OCI-LY7 (cell line): Measurements from ENCODE around the gene PARD3. TPM values are rescaled to one million over a fixed set of nuclear protein-coding genes. Genes with fewer than 3 reads are reported as not detected.

Experiments used
- BruUV-seq: library from RNA; stranded (reverse); fragments of 400-500 nt; replicated peaks from 2 replicates; lab custom pipeline; 2021; lab: Mats Ljungman, UMichigan
- CTCF ChIA-PET: fragments of 300-600 bp; sonication (Branson Sonifier 250); formaldehyde crosslinking; loops from one replicate; lab custom pipeline; 2022; ENCODE audit warnings: antibody characterized with exemption; ENCODE audit not compliant: unreplicated experiment; lab: Charles Lee
- POLR2A ChIA-PET: fragments of 300-600 bp; sonication (Branson Sonifier 250); formaldehyde crosslinking; loops from one replicate; lab custom pipeline; 2022; ENCODE audit warnings: antibody characterized with exemption; lab: Charles Lee
- DNase-seq: peaks from one replicate; pipeline ENCODE4 v3.0.0-alpha.2; 2015; ENCODE audit warnings: low spot score
- H2AFZ ChIP-seq: fragments of 200-600 bp; sonication (generic), shearing (Covaris generic); 2 replicates; pipeline ENCODE4 v1.6.1; 2014; ENCODE audit warnings: mild to moderate bottlenecking, antibody characterized with exemption, low read length, moderate library complexity
- H3K27ac ChIP-seq: fragments of 200-600 bp; sonication (generic); 2 replicates; pipeline ENCODE4 v1.5.1; 2014; ENCODE audit warnings: mixed run types, low read depth, mild to moderate bottlenecking, moderate library complexity, low read length, inconsistent platforms; ENCODE audit not compliant: poor library complexity, severe bottlenecking
- H3K36me3 ChIP-seq: fragments of 200-600 bp; sonication (generic); 2 replicates; pipeline ENCODE4 v1.6.1; 2014; ENCODE audit warnings: mild to moderate bottlenecking, antibody characterized with exemption, low read length, moderate library complexity, mixed read lengths; ENCODE audit not compliant: insufficient read depth
- H3K4me1 ChIP-seq: fragments of 200-600 bp; sonication (generic); 2 replicates; pipeline ENCODE4 v1.5.1; 2014; ENCODE audit warnings: mild to moderate bottlenecking, low read length; ENCODE audit not compliant: insufficient read depth, poor library complexity, severe bottlenecking
- H3K4me2 ChIP-seq: fragments of 200-600 bp; sonication (generic); 2 replicates; pipeline ENCODE4 v1.6.1; 2014; ENCODE audit warnings: mild to moderate bottlenecking, low read length
- H3K4me3 ChIP-seq: fragments of 200-600 bp; sonication (generic); 2 replicates; pipeline ENCODE4 v1.5.1; 2014; ENCODE audit warnings: mild to moderate bottlenecking, low read depth, low read length; ENCODE audit not compliant: poor library complexity, severe bottlenecking
- H3K79me2 ChIP-seq: fragments of 200-600 bp; sonication (generic); 2 replicates; pipeline ENCODE4 v1.6.1; 2016; ENCODE audit warnings: low read depth, mild to moderate bottlenecking, low read length, moderate library complexity, mixed read lengths; ENCODE audit not compliant: insufficient read depth
- H3K9me2 ChIP-seq: fragments of 200-600 bp; sonication (generic); 2 replicates; pipeline ENCODE4 v1.6.1; 2016; ENCODE audit warnings: mild to moderate bottlenecking, low read length, mixed read lengths; ENCODE audit not compliant: insufficient read depth
- H3K9me3 ChIP-seq: fragments of 200-600 bp; sonication (generic); 2 replicates; pipeline ENCODE4 v1.6.1; 2014; ENCODE audit warnings: mild to moderate bottlenecking, mixed run types, low read length, mixed read lengths
- H4K20me1 ChIP-seq: fragments of 200-600 bp; sonication (generic); 2 replicates; pipeline ENCODE4 v1.6.1; 2014; ENCODE audit warnings: mild to moderate bottlenecking, antibody characterized with exemption, low read length, moderate library complexity, mixed read lengths; ENCODE audit not compliant: insufficient read depth
- CTCF ChIP-seq: fragments of 200-600 bp; sonication (generic); conservative IDR thresholded peaks from 2 replicates; pipeline ENCODE4 v1.5.1; 2014; ENCODE audit warnings: mild to moderate bottlenecking, antibody characterized with exemption, low read length, moderate library complexity, mixed read lengths
- EZH2phosphoT487 ChIP-seq: fragments of 200-600 bp; sonication (generic); IDR thresholded peaks from 2 replicates; pipeline ENCODE4 v1.6.1; 2018; ENCODE audit warnings: low read depth, borderline replicate concordance, mild to moderate bottlenecking, mixed run types, antibody characterized with exemption, low read length, moderate library complexity, mixed read lengths
- intact Hi-C: fragments of 100-400 bp; cut with micrococcal nuclease; formaldehyde crosslinking; loops from one replicate; pipeline ENCODE4 v1.10.0; 2022; ENCODE audit not compliant: unreplicated experiment
- total RNA-seq, 2 experiments: library from RNA; depleted of rRNA in 1 of 2; stranded (reverse); fragments of >200 nt in 1 of 2; shearing (Covaris generic) in 1 of 2; gene quantifications; 2 replicates each; pipeline ENCODE4 v1.2.3, GENCODE V29; 2014 to 2022

The PARD3 gene
- total RNA-seq, 2 experiments from 2014 or later = not detected

GRCh38 chr10:34699904-34700517 lies 115.1 kb downstream of the PARD3 start:
- Histone ChIP-seq H4K20me1 (no peaks in the 10 kb centered on the region), H3K4me1 (no peaks in the 10 kb centered on the region), H3K4me3 (no peak overlapping the region), H3K36me3 (no peaks in the 10 kb centered on the region), H3K4me2 (no peak overlapping the region), H3K9me3 (no peaks in the 10 kb centered on the region), H3K27ac (no peak overlapping the region), H3K9me2 (no peaks in the 10 kb centered on the region), H3K79me2 (no peaks in the 10 kb centered on the region), H2AFZ (no peak overlapping the region)
- intact Hi-C loops = no loop called here
- ChIA-PET POLR2A (no interaction called here), CTCF (no interaction called here)
- TF ChIP-seq CTCF = no peak
- TF ChIP-seq EZH2phosphoT487 = no peak
- no peak for DNase-seq
- BruUV-seq = no TSS peak

GRCh38 chr10:34698979-34699378 lies 116.1 kb downstream of the PARD3 start:
- intact Hi-C loops = no loop called here
- Histone ChIP-seq H3K4me3 (no peak overlapping the region), H4K20me1 (no peaks in the 10 kb centered on the region), H3K9me3 (no peaks in the 10 kb centered on the region), H3K27ac (no peak overlapping the region), H3K4me1 (no peaks in the 10 kb centered on the region), H3K4me2 (no peak overlapping the region), H3K79me2 (no peaks in the 10 kb centered on the region), H3K9me2 (no peaks in the 10 kb centered on the region), H3K36me3 (no peaks in the 10 kb centered on the region), H2AFZ (no peak overlapping the region)
- no peak for TF ChIP-seq EZH2phosphoT487
- no peak for TF ChIP-seq CTCF
- POLR2A ChIA-PET = no interaction called here
- DNase-seq = no peak
- BruUV-seq = no TSS peak
- CTCF ChIA-PET = no interaction called here

GRCh38 chr10:34698248-34698831 lies 116.8 kb downstream of the PARD3 start:
- CTCF ChIA-PET = no interaction called here
- no peak for DNase-seq
- no peaks in the 10 kb centered on the region for H3K9me2 ChIP-seq
- no peaks in the 10 kb centered on the region for H3K36me3 ChIP-seq
- no peaks in the 10 kb centered on the region for H3K79me2 ChIP-seq
- H3K4me3 ChIP-seq = no peak overlapping the region
- H2AFZ ChIP-seq = no peak overlapping the region
- no peaks in the 10 kb centered on the region for H3K9me3 ChIP-seq
- TF ChIP-seq CTCF = no peak
- no peak for TF ChIP-seq EZH2phosphoT487
- intact Hi-C loops = no loop called here
- no peak overlapping the region for H3K27ac ChIP-seq
- no peaks in the 10 kb centered on the region for H4K20me1 ChIP-seq
- POLR2A ChIA-PET = no interaction called here
- BruUV-seq = no TSS peak
- H3K4me2 ChIP-seq = no peak overlapping the region
- no peaks in the 10 kb centered on the region for H3K4me1 ChIP-seq
